K562 (cell line): Measurements from ENCODE around the gene ENDOD1. TPM values are rescaled to one million over a fixed set of nuclear protein-coding genes. Genes with fewer than 3 reads are reported as not detected.

Source experiments
- C11orf30 ChIP-seq: fragments of 450-650 bp; IDR thresholded peaks from 2 replicates; pipeline ENCODE4 v1.6.1; 2016; ENCODE audit warnings: low read depth, mild to moderate bottlenecking
- KDM1A ChIP-seq, 2 experiments: fragments of 450-650 bp; IDR thresholded peaks; 2 replicates each; pipeline ENCODE4 v1.6.1; 2016; ENCODE audit warnings: mild to moderate bottlenecking in 2 of 2
- MCM7 ChIP-seq, 2 experiments: fragments of 450-650 bp; IDR thresholded peaks; 2 replicates each; pipeline ENCODE4 v1.6.1; 2016 to 2018
- PURB ChIP-seq: sonication (generic); formaldehyde crosslinking; IDR thresholded peaks from 2 replicates; pipeline ENCODE4 v1.9.0; 2021; ENCODE audit warnings: low read depth, mild to moderate bottlenecking, missing genetic modification reagents
- RB1 ChIP-seq: fragments of 450-650 bp; IDR thresholded peaks from 2 replicates; pipeline ENCODE4 v1.6.1; 2017; ENCODE audit warnings: low read depth, mild to moderate bottlenecking
- SAFB ChIP-seq: fragments of 200-400 bp; formaldehyde crosslinking; IDR thresholded peaks from 2 replicates; pipeline ENCODE4 v1.6.1; 2017; ENCODE audit warnings: low read depth, low read length, borderline replicate concordance
- SLC30A9 ChIP-seq: fragments of 250-450 bp; sonication (Bioruptor Pico); IDR thresholded peaks from 2 replicates; pipeline ENCODE4 v1.8.0; 2022; ENCODE audit warnings: mild to moderate bottlenecking, moderate library complexity
- TRIM24 ChIP-seq, 2 experiments: fragments of 450-650 bp; IDR thresholded peaks; 2 replicates each; pipeline ENCODE4 v1.6.1; 2016
- ZC3H11A ChIP-seq: IDR thresholded peaks from 2 replicates; pipeline ENCODE4 v1.6.1; 2012; ENCODE audit warnings: low read depth, low read length, improper control_type of control experiment
- ZNF354B ChIP-seq: fragments of 250-450 bp; sonication (Bioruptor Pico); IDR thresholded peaks from 2 replicates; pipeline ENCODE4 v1.4.0; 2020
- ZNF444 ChIP-seq: fragments of 250-450 bp; sonication (Bioruptor Pico); IDR thresholded peaks from 2 replicates; pipeline ENCODE4 v1.4.0; 2020; ENCODE audit warnings: mild to moderate bottlenecking, moderate library complexity
- ZNF589 ChIP-seq: fragments of 200-800 bp; sonication (Bioruptor generic); IDR thresholded peaks from 2 replicates; pipeline ENCODE4 v1.6.1; 2016; ENCODE audit warnings: low read depth, missing genetic modification characterization, missing compliant biosample characterization
- polyA plus RNA-seq, 8 experiments: library from polyadenylated mRNA; depleted of rRNA in 4 of 8; stranded (reverse) in 5 of 8; unstranded in 3 of 8; fragments of >200 nt; fragmentation: Nextera tagmentation in 2 of 8; fragmentation: Illumina TruSeq in 1 of 8; extraction: Ambion mirVana in 2 of 8; extraction: Trizol in 1 of 8; gene quantifications; 2 replicates each; pipeline versions ENCODE4 v1.2.1 to v1.2.3, GENCODE V29; 2011 to 2014; ENCODE audit warnings: inconsistent platforms in 1 of 8, missing spikeins in 1 of 8
- total RNA-seq, 7 experiments: library from RNA; depleted of rRNA in 6 of 7; stranded (reverse); fragments of >200 nt in 6 of 7; fragmentation: Illumina TruSeq in 2 of 7; extraction: Trizol in 2 of 7; gene quantifications; 2 replicates each; pipeline versions ENCODE4 v1.2.1 to v1.2.3, GENCODE V29; 2011 to 2021; ENCODE audit warnings: low replicate concordance in 1 of 7
- TF ChIP-seq, protein P1 (sequence below): fragments of 250-450 bp; sonication (Bioruptor Pico); IDR thresholded peaks from 2 replicates; pipeline ENCODE4 v1.9.0; 2021; ENCODE audit warnings: mild to moderate bottlenecking, inconsistent platforms
- TF ChIP-seq, protein P2 (sequence below), 2 experiments: fragments of 450-650 bp; IDR thresholded peaks; 2 replicates each; pipeline ENCODE4 v1.6.1; 2016
- TF ChIP-seq, protein P3 (sequence below): fragments of 450-650 bp; formaldehyde crosslinking; IDR thresholded peaks from 2 replicates; pipeline ENCODE4 v1.4.0; 2020; ENCODE audit warnings: mild to moderate bottlenecking, moderate library complexity
- TF ChIP-seq, protein P4 (sequence below): fragments of 250-450 bp; sonication (Bioruptor Pico); IDR thresholded peaks from 2 replicates; pipeline ENCODE4 v1.8.0; 2021; ENCODE audit warnings: mild to moderate bottlenecking, moderate library complexity
- TF ChIP-seq, protein P5 (sequence below): fragments of 250-450 bp; sonication (Bioruptor Pico); IDR thresholded peaks from 2 replicates; pipeline ENCODE4 v1.4.0; 2020; ENCODE audit warnings: mild to moderate bottlenecking
- TF ChIP-seq, protein P6 (sequence below): fragments of 450-650 bp; conservative IDR thresholded peaks from 2 replicates; pipeline ENCODE4 v1.6.1; 2016; ENCODE audit warnings: missing genetic modification characterization, low read depth, mild to moderate bottlenecking, control low read depth, missing compliant biosample characterization

The ENDOD1 gene
- total and polyA plus RNA-seq, 9 of the 15 experiments (the other 6 are each of a cell fraction or from before 2014, with no cell fraction given): 4.2 to 11.8 (median 9.3) TPM

DNA sequence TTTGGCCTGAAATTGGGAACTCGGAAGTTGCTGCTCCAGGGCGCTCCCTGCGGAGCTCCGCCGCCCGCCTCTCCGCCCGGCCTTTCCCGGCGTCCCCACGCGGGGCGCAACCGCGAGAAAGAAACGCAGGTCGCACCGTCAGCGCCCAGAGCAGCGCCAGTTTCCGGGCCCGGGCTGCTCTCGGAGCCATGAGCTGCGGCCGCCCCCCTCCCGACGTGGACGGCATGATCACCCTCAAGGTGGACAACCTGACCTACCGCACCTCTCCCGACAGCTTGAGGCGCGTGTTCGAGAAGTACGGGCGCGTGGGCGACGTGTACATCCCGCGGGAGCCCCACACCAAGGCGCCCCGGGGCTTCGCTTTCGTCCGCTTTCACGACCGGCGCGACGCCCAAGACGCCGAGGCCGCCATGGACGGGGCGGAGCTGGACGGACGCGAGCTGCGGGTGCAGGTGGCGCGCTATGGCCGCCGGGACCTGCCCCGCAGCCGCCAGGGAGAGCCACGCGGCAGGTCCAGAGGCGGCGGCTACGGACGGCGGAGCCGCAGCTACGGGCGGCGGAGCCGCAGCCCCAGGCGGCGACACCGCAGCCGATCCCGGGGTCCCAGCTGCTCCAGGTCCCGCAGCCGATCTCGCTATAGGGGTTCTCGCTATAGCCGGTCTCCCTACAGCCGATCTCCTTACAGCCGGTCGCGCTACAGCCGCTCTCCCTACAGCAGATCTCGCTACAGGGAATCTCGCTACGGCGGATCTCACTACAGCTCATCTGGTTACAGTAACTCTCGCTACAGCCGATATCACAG lies 22.4 kb upstream of the ENDOD1 start (continued):
- TF ChIP-seq, protein P1, sequence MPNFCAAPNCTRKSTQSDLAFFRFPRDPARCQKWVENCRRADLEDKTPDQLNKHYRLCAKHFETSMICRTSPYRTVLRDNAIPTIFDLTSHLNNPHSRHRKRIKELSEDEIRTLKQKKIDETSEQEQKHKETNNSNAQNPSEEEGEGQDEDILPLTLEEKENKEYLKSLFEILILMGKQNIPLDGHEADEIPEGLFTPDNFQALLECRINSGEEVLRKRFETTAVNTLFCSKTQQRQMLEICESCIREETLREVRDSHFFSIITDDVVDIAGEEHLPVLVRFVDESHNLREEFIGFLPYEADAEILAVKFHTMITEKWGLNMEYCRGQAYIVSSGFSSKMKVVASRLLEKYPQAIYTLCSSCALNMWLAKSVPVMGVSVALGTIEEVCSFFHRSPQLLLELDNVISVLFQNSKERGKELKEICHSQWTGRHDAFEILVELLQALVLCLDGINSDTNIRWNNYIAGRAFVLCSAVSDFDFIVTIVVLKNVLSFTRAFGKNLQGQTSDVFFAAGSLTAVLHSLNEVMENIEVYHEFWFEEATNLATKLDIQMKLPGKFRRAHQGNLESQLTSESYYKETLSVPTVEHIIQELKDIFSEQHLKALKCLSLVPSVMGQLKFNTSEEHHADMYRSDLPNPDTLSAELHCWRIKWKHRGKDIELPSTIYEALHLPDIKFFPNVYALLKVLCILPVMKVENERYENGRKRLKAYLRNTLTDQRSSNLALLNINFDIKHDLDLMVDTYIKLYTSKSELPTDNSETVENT (CRISPR knock-in tag): no peak
- TF ChIP-seq, protein P2, sequence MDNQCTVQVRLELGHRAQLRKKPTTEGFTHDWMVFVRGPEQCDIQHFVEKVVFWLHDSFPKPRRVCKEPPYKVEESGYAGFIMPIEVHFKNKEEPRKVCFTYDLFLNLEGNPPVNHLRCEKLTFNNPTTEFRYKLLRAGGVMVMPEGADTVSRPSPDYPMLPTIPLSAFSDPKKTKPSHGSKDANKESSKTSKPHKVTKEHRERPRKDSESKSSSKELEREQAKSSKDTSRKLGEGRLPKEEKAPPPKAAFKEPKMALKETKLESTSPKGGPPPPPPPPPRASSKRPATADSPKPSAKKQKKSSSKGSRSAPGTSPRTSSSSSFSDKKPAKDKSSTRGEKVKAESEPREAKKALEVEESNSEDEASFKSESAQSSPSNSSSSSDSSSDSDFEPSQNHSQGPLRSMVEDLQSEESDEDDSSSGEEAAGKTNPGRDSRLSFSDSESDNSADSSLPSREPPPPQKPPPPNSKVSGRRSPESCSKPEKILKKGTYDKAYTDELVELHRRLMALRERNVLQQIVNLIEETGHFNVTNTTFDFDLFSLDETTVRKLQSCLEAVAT (IDR thresholded peaks at IDR 0.05): no peak; a peak in 1 of 4 replicates
- TF ChIP-seq ZNF354B (CRISPR knock-in tag) (no peak), TRIM24 (IDR thresholded peaks at IDR 0.05) (peak in 1 of 2 experiments; percentile 69; a peak in 1 of 4 replicates), MCM7 (IDR thresholded peaks at IDR 0.05) (no peak), ZNF444 (no peak), KDM1A (IDR thresholded peaks at IDR 0.05) (no peak), ZC3H11A (no peak), SLC30A9 (CRISPR knock-in tag) (no peak), SAFB (peak; percentile 81), ZNF589 (CRISPR knock-in tag) (no peak), RB1 (peak; percentile 47; the same call in 1 of the 2 replicates), C11orf30 (0 out of 2 replicates have a peak, but pooled peaks have one; percentile 33), PURB (CRISPR knock-in tag) (no peak)
- TF ChIP-seq, protein P3, sequence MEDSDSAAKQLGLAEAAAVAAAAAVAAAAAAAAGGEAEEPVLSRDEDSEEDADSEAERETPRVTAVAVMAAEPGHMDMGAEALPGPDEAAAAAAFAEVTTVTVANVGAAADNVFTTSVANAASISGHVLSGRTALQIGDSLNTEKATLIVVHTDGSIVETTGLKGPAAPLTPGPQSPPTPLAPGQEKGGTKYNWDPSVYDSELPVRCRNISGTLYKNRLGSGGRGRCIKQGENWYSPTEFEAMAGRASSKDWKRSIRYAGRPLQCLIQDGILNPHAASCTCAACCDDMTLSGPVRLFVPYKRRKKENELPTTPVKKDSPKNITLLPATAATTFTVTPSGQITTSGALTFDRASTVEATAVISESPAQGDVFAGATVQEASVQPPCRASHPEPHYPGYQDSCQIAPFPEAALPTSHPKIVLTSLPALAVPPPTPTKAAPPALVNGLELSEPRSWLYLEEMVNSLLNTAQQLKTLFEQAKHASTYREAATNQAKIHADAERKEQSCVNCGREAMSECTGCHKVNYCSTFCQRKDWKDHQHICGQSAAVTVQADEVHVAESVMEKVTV (CRISPR knock-in tag): no peak; the same call in 1 of the 2 replicates
- TF ChIP-seq, protein P4, sequence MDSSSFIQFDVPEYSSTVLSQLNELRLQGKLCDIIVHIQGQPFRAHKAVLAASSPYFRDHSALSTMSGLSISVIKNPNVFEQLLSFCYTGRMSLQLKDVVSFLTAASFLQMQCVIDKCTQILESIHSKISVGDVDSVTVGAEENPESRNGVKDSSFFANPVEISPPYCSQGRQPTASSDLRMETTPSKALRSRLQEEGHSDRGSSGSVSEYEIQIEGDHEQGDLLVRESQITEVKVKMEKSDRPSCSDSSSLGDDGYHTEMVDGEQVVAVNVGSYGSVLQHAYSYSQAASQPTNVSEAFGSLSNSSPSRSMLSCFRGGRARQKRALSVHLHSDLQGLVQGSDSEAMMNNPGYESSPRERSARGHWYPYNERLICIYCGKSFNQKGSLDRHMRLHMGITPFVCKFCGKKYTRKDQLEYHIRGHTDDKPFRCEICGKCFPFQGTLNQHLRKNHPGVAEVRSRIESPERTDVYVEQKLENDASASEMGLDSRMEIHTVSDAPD (CRISPR knock-in tag): 0 out of 2 replicates have a peak, but pooled peaks have one; percentile 13
- TF ChIP-seq, protein P5, sequence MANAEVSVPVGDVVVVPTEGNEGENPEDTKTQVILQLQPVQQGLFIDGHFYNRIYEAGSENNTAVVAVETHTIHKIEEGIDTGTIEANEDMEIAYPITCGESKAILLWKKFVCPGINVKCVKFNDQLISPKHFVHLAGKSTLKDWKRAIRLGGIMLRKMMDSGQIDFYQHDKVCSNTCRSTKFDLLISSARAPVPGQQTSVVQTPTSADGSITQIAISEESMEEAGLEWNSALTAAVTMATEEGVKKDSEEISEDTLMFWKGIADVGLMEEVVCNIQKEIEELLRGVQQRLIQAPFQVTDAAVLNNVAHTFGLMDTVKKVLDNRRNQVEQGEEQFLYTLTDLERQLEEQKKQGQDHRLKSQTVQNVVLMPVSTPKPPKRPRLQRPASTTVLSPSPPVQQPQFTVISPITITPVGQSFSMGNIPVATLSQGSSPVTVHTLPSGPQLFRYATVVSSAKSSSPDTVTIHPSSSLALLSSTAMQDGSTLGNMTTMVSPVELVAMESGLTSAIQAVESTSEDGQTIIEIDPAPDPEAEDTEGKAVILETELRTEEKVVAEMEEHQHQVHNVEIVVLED: peak; percentile 74
- TF ChIP-seq, protein P6, sequence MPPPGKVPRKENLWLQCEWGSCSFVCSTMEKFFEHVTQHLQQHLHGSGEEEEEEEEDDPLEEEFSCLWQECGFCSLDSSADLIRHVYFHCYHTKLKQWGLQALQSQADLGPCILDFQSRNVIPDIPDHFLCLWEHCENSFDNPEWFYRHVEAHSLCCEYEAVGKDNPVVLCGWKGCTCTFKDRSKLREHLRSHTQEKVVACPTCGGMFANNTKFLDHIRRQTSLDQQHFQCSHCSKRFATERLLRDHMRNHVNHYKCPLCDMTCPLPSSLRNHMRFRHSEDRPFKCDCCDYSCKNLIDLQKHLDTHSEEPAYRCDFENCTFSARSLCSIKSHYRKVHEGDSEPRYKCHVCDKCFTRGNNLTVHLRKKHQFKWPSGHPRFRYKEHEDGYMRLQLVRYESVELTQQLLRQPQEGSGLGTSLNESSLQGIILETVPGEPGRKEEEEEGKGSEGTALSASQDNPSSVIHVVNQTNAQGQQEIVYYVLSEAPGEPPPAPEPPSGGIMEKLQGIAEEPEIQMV (tag): no peak
